HL-60 (cell line): Measurements from ENCODE around the gene ONECUT2.

ENCODE experiments used
- DNase-seq, 2 experiments: peaks; one replicate each; pipeline ENCODE4 v3.0.0-alpha.2; 2010 to 2020; ENCODE audit warnings: low read depth in 1 of 2, low spot score in 1 of 2
- H3K27ac ChIP-seq: fragments of 250-450 bp; sonication (Bioruptor Pico); replicated peaks from 2 replicates; pipeline ENCODE4 v1.5.1; 2020; ENCODE audit warnings: mild to moderate bottlenecking, moderate library complexity
- H3K27me3 ChIP-seq: fragments of 250-450 bp; sonication (Bioruptor Pico); 2 replicates; pipeline ENCODE4 v1.5.1; 2021; ENCODE audit warnings: mild to moderate bottlenecking, moderate library complexity; ENCODE audit not compliant: insufficient read depth, poor library complexity, severe bottlenecking
- H3K4me3 ChIP-seq: replicated peaks from 2 replicates; pipeline ENCODE4 v1.5.1; 2011; ENCODE audit warnings: mild to moderate bottlenecking, control low read depth, low read length; ENCODE audit not compliant: insufficient read depth
- GABPA ChIP-seq: IDR thresholded peaks from 2 replicates; pipeline ENCODE4 v1.6.1; 2012; ENCODE audit warnings: low read depth
- POLR2AphosphoS5 ChIP-seq: IDR thresholded peaks from 2 replicates; pipeline ENCODE4 v1.6.1; 2012; ENCODE audit warnings: low read depth
- SPI1 ChIP-seq: IDR thresholded peaks from 2 replicates; pipeline ENCODE4 v1.6.1; 2012; ENCODE audit warnings: low read depth, mild to moderate bottlenecking, borderline replicate concordance
- TF ChIP-seq, protein P1 (sequence below): IDR thresholded peaks from 2 replicates; pipeline ENCODE4 v1.6.1; 2012; ENCODE audit warnings: low read depth; ENCODE audit not compliant: insufficient replicate concordance
- TF ChIP-seq, protein P2 (sequence below): IDR thresholded peaks from one replicate; pipeline ENCODE4 v1.5.1; 2011; ENCODE audit warnings: low read length, control low read depth, inconsistent platforms; ENCODE audit not compliant: insufficient read depth

Gene ONECUT2

DNA sequence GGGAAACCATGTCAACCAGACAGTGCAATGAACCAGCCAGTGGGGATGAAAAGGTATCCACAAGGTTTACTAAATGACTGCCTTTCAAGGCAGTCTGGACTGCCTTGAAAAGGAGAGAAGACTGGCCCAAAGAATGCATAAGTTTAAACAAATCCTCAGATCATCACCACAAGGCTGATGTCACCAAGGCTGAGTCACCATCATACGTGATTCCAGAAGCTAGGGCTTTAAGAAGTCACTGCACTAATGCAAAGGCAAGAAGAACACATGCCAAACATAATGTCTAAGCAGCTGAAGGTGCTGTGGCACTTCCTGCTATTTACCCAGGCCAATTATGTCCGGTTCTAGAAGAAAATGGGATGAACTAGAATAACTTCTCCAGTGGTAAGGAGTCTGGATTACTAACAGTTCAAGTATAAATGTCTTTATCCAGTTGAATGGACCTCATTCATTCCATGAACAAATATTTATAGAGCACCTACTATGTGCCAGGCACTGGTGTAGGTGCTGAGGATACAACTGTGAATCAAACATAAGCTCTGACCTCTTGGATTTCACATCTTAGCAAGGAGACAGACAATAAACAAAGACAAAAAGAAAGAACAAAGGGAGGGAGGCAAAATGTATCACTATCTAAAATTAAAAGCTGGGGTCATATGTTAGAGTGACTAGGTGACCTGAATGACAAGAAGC is 37.6 kb upstream of the ONECUT2 start:
- DNase-seq, result no peak
- Histone ChIP-seq H3K27ac (no peak overlapping the region), H3K27me3 (peaks cover 3% of the 10 kb centered on the region), H3K4me3 (no peak overlapping the region)
- TF ChIP-seq GABPA (no peak), SPI1 (no peak)
- TF ChIP-seq, protein P1, sequence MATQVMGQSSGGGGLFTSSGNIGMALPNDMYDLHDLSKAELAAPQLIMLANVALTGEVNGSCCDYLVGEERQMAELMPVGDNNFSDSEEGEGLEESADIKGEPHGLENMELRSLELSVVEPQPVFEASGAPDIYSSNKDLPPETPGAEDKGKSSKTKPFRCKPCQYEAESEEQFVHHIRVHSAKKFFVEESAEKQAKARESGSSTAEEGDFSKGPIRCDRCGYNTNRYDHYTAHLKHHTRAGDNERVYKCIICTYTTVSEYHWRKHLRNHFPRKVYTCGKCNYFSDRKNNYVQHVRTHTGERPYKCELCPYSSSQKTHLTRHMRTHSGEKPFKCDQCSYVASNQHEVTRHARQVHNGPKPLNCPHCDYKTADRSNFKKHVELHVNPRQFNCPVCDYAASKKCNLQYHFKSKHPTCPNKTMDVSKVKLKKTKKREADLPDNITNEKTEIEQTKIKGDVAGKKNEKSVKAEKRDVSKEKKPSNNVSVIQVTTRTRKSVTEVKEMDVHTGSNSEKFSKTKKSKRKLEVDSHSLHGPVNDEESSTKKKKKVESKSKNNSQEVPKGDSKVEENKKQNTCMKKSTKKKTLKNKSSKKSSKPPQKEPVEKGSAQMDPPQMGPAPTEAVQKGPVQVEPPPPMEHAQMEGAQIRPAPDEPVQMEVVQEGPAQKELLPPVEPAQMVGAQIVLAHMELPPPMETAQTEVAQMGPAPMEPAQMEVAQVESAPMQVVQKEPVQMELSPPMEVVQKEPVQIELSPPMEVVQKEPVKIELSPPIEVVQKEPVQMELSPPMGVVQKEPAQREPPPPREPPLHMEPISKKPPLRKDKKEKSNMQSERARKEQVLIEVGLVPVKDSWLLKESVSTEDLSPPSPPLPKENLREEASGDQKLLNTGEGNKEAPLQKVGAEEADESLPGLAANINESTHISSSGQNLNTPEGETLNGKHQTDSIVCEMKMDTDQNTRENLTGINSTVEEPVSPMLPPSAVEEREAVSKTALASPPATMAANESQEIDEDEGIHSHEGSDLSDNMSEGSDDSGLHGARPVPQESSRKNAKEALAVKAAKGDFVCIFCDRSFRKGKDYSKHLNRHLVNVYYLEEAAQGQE, result no peak

DNA sequence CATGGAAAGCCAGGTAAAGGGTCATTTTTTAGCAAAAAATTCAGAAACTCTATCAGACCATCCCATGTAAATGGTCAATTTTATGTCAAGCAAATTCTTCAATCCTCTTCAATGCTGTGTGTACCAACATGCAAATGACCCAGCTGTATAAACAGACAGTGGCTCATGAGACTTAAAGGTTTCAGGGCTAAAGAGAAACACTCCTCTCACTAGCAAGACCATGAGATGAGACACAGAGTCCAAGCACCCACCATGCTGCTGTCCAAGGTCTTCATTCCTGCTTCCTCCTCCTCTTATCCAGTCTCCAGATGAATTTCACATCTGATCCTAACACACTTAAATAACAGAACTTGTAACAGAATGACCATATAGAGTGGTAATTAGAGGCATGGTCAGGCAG is 30.8 kb upstream of the ONECUT2 start:
- TF ChIP-seq, protein P1, result peak; percentile 85
- TF ChIP-seq GABPA, result no peak
- TF ChIP-seq POLR2AphosphoS5, result no peak
- DNase-seq, result no peak
- Histone ChIP-seq H3K27me3 (peaks cover 3% of the 10 kb centered on the region), H3K27ac (no peak overlapping the region), H3K4me3 (no peak overlapping the region)

DNA sequence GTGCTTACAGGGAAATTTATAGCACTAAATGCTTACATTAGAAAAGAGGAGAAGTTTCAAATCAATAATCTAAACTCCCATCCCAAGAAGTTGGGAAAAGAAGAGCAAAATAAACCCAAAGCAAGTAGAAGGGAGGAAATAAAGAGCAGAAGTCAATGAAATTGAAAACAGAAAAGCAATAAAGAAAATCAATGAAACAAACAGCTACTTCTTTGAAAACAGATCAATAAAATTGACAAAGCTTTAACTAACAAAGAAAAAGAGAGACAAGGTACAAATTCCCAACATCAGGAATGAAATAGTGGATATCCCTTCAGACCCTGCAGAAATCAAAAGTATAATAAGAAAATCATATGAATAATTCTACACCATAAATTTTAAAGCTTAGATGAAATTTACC is 25.5 kb upstream of the ONECUT2 start:
- TF ChIP-seq POLR2AphosphoS5, result no peak
- TF ChIP-seq, protein P2, sequence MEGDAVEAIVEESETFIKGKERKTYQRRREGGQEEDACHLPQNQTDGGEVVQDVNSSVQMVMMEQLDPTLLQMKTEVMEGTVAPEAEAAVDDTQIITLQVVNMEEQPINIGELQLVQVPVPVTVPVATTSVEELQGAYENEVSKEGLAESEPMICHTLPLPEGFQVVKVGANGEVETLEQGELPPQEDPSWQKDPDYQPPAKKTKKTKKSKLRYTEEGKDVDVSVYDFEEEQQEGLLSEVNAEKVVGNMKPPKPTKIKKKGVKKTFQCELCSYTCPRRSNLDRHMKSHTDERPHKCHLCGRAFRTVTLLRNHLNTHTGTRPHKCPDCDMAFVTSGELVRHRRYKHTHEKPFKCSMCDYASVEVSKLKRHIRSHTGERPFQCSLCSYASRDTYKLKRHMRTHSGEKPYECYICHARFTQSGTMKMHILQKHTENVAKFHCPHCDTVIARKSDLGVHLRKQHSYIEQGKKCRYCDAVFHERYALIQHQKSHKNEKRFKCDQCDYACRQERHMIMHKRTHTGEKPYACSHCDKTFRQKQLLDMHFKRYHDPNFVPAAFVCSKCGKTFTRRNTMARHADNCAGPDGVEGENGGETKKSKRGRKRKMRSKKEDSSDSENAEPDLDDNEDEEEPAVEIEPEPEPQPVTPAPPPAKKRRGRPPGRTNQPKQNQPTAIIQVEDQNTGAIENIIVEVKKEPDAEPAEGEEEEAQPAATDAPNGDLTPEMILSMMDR, result no peak
- no peak for TF ChIP-seq SPI1
- no peak for TF ChIP-seq GABPA
- TF ChIP-seq, protein P1, result no peak

DNA sequence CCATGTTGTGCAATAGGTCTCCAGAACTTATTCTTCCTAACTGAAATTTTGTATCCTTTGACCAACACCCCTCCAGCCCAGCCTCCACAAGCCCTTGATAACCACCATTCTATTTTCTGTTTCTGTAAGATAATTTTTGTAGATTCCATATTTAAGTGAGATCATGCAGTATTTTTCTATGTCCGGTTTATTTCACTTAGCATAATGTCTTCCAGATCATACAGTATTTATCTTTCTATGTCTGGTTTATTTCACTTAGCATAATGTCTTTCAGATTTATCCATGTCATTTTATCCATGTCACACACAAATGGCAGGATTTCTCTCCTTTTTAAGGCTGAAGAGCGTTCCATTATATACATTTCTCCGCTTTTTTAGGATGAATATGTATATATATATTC is 24.4 kb upstream of the ONECUT2 start:
- H3K27ac ChIP-seq, result no peak overlapping the region
- no peak for DNase-seq
- H3K4me3 ChIP-seq, result no peak overlapping the region
- H3K27me3 ChIP-seq, result peaks cover 8% of the 10 kb centered on the region
- TF ChIP-seq, protein P1, result no peak
- TF ChIP-seq SPI1, result no peak
- no peak for TF ChIP-seq POLR2AphosphoS5
- no peak for TF ChIP-seq GABPA
- TF ChIP-seq, protein P2, result no peak

More for the DNA sequence above, 25.5 kb upstream of the ONECUT2 start:
- Histone ChIP-seq H3K27ac (no peak overlapping the region), H3K4me3 (no peak overlapping the region), H3K27me3 (peaks cover 8% of the 10 kb centered on the region)
- no peak for DNase-seq
